A673 (cell line): ENCODE data around the gene SRSF4.

Experiments used
- EZH2 ChIP-seq: fragments of 200-600 bp; sonication (generic); IDR thresholded peaks from 2 replicates; pipeline ENCODE4 v1.6.1; 2017; ENCODE audit warnings: borderline replicate concordance, low read depth, mild to moderate bottlenecking, mixed read lengths, antibody characterized with exemption, low read length; ENCODE audit not compliant: poor library complexity, severe bottlenecking
- TF ChIP-seq, protein P1 (sequence below): fragments of 300-800, 200-600 bp; sonication (generic); conservative IDR thresholded peaks from 2 replicates; pipeline ENCODE4 v1.5.1; 2017; ENCODE audit warnings: low read depth, mild to moderate bottlenecking, antibody characterized with exemption, low read length, moderate library complexity, mixed read lengths

DNA sequence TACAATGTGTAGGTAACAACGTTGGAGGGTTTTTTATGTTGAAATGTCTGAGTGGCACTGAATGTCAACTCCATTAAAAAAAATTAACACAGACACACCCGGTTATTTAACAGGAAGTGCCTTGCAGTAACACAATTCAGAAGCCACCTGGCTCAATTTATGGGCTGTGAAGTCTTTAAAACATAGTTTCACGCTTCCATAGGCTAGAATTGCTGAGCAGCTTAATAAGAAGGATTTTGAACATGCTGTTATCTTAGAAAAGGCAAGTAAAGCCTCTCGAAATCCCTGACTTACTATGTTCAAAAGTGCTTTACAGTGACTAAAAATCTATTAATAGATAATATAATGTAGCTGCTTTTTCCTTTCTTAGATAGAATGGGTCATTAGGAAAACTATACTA lies 19.7 kb downstream of the SRSF4 start:
- TF ChIP-seq, protein P1, sequence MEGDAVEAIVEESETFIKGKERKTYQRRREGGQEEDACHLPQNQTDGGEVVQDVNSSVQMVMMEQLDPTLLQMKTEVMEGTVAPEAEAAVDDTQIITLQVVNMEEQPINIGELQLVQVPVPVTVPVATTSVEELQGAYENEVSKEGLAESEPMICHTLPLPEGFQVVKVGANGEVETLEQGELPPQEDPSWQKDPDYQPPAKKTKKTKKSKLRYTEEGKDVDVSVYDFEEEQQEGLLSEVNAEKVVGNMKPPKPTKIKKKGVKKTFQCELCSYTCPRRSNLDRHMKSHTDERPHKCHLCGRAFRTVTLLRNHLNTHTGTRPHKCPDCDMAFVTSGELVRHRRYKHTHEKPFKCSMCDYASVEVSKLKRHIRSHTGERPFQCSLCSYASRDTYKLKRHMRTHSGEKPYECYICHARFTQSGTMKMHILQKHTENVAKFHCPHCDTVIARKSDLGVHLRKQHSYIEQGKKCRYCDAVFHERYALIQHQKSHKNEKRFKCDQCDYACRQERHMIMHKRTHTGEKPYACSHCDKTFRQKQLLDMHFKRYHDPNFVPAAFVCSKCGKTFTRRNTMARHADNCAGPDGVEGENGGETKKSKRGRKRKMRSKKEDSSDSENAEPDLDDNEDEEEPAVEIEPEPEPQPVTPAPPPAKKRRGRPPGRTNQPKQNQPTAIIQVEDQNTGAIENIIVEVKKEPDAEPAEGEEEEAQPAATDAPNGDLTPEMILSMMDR, result no peak
- no peak for TF ChIP-seq EZH2
